ELF-1 (cell line): ENCODE measurements around the gene CMIP.

Experiments used
- DNase-seq: peaks from one replicate; pipeline ENCODE4 v3.0.0-alpha.2; 2016; ENCODE audit warnings: low read depth, low spot score

Gene CMIP

GRCh38 chr16:81478876-81479511 is 34.4 kb downstream of the CMIP start:
- DNase-seq, result no peak

- no peak for DNase-seq
These were observed 36.1 kb downstream of the CMIP start for GRCh38 chr16:81480606-81481206.

DNA sequence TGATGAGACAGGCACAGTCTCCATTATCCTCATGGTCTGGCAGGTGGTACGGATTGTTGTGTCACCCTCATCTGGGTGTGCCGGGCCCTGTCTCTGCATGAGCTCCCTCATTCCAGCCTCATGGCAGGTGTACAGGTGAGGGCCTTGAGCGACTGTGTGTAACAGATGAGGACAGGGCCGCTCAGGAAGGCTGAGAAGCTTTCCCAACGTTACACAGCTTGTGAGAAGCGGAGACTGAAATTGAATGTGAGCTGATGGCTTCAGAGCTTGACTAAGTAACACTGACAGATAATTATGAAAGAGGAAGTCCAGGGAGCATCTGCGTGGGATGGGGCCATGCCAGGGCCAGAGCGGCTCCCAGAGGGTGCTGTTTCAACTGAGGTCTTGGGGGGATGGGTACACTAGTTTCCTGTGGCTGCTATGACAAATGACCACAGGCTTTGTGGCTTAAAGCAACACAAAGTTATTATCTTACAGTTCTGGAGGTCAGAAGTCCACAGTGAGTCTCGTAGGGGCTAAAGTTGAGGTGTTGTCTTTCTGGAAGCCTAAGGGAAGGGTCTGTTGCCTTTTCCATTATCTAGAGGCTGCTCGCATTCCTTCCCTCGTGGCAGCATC is 36.7 kb downstream of the CMIP start:
- no peak for DNase-seq

DNA sequence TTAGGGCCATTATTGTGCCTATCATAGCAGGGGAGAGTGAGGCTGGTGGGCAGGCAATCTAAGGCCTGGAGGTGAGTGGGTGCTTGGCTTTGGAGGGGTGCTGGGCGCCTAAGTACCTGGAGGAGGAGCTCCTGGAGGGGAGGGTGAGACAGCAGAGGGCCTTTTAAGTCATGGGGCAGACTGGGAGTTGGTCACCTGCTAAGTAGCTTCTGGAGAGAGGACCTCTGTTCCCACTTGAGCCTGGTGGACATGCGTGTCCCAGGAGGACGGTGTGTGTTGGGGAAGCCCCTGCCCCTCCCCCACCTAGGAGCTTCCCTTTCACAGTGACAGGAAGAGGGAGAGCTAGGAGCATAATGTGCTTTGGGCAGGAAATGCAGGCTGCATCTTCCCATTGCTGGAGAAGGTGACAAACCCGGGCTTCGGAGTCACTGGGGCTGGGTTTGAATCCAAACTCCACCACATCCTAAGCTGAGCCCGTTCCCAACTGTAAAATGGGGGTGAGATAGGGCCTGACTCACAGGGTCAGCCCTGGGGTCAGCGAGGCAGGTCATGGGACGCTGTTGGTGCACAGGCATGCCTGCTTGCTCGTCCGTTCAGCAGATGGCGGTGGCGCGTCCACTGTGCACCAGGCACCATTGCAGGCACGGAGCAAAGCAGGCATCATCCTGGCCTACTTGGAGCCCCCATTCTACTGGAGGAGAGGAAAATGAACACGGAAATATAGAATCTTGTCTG is 37.9 kb downstream of the CMIP start:
- no peak for DNase-seq

DNA sequence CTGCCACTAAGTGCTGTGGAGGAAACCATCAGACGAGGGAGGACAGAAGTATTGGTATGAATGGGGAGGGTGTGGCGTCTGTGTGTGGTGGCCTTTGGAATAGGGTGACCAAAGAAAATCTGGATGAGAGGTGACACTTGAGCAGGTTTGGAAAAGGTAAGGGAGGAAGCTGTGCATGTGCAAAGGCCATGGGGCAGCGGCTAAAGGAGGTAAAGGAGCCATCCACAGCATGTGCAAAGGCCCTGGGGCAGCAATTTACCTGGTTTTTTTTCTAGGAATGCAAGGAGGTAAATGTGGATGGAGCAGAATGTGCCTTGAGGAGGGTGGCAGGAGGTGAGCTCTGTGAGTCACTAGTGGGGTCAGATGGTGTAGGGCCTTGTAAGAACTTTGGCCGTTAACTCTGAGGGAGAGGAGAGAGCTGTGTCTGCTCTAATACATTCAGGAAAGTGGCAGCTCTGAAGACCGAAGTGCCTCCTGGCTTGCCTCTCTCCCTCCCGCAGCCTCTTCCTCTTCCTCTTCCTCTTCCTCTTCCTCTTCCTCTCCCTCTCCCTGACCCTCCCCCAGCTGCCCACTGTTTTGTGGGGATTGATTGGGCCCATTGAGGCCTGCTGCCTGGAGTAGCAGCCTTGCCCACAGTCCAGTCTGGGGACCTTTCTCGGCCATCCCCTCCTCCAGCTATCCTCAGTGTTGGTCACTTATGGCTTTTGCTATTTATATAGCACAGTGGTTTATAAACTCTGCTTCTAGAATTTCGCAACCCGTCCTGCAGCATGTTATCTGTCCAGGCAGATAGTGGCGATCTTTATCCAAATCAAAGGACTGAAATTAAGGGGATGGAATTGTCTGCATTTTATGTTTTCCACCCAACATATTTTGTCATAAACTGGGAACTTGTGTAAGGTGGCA is 38.7 kb downstream of the CMIP start:
- DNase-seq, result no peak

- DNase-seq, result peak; percentile 77
These were observed 39.5 kb downstream of the CMIP start for GRCh38 chr16:81483970-81484595.

GRCh38 chr16:81484908-81485624 is 40.5 kb downstream of the CMIP start:
- DNase-seq, result no peak

DNA sequence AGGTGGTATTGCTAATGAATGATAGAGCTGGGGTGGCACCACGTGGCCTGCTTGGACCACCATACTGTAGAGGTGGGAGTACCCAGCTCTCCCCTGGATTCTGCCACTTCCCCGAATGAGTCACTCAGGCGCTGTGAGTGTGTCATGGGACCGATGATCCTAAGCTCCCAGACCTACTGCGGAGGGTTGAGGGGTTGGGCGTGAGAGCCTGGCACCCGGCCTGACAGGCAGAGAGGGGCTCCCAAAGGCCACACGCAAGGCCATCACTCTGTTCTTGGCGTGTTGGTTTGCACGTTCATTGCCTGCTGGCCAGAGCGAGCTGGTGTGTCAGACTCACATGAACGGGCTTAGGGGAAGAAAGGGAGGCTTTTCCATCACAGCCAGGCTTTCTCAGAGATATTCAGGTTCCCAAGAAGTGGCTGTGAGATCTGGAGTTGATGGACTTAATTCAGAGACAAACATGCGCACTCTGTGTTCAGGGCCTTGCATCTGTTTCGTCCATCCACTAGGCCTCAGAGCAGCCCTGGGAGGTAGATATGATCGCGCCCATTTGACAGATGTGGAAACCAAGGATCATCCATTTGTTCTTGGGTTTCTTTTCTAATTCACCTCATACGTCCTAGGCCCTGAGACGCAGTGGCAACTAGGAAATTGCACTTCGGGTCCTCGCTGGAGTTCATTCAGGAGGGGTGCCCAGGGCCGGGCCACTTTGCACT is 41.4 kb downstream of the CMIP start:
- no peak for DNase-seq

- DNase-seq, result peak; percentile 52
These were observed 42.0 kb downstream of the CMIP start for GRCh38 chr16:81486540-81487061.

GRCh38 chr16:81487301-81487720 is 42.7 kb downstream of the CMIP start:
- DNase-seq, result no peak

- no peak for DNase-seq
These were observed 44.2 kb downstream of the CMIP start for GRCh38 chr16:81488687-81489411.

DNA sequence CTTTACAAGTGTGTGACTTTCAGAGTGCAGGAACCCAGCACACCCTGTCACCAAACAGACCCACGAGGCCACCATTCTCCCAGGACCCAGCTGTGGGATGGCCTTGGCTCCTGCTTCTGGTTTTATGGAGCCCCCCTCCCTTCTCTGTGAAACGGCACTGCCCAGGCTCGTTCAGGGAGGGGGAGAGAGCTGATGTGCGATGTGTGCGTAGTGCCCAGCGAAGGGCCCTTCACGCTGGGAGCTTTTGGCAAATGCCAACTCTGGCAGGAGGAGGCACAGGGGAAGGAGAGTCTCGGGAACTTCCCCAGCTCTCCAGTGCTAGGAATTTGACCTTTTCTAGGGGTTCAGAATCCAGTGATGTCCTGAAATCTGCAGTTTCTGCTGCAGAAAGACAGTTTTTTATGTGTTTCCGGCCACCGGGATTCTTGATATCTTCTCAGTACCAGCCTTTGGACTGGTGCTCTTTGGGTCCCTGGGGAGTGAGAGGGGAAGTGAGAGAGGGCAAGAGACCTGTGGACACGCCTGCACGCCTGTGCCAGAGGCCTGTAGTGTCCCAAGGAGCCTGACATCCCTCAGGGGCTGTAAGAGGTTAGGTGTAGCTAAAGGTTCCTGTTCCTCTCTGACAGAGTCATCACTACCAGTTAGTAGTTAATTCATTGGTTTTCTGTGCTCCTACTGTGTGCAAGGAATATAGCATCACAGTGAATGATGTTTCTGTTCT is 45.1 kb downstream of the CMIP start:
- no peak for DNase-seq

DNA sequence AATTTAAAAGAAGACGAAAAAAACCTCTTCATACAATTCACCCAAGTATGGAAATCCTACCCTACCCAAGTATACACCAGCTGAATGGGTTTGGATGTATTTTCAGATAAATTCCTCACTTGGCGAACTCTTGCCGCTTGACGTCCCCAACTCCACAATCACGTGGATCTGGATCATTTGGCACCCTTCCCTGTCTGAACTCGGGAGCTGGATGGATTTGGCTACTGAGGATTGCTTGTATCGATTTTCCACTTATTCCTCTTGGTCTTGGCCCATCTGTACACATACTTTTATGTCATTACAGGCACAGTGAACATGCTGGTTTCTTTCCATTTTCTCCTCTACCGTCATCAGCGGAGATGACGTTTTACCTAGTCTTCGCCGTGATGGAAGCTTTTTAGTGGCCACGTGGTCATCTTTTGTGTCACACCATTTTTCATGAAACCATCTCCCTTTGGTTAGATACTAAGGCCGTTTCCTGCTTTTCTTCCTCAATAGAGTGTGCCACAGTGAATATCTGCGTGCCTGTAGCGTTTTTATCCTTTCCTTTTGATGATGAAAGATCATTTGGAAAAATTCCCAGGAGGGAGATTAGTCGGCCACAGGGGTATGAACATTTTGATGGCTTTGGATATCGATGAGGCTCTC is 47.1 kb downstream of the CMIP start:
- DNase-seq, result no peak

DNA sequence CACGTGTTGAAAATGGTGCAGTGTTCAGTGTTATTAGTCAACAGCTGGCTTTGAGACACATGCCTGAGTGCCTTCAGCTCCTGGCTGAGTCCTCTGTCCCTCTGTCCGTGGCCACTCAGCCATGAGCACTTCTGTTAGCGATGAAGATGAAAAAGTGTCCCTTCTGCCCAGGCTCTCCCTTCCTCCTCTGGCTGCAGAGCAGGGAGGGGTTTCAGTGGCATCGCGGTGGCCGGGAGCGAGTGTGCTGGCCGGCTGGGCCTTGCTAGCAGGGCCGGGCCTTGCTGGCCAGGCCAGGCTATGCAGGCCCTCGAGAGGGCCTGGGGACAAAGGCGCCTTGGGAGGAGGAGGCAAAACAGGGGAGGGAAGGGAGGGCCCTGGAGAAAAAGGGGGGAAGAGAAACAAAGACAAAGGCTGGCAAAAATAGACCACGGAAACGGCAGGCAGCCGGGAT is 47.7 kb downstream of the CMIP start:
- no peak for DNase-seq

DNA sequence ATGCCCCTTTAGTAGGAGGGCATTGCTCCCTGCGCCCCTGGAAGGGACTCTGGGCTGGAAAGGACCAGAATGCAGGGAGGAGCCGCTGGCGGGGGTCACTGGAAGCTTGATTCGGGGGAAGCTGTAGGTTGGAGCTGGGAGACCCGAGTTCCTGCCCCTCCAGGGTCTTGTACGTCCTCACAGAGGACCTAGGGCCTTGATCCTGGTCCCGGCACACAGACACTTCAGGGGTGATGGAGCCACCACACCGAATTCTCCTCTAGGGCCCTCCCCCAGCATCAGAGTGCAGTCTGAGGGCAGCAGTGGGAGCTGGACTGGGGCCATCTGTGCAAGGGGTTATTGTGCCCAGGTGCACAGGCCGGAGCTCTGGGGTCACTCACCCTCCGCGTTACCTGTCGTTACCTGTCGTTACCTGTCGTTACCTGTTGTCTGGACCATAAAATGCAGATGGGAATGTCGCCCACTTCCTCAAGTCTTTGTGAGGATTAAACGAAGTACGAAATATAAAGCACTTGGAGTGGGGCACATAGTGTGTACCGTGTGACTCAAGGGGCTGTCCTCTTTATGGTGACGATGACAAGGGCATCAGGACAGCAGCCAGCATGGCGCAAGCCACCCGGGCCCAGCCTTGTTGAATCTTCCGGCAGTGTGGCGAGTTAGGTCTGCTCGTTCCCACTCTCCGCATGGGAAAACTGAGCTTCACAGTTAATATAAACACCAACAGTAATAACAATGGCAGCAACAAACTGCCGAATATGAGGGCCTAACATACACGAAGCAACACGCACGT is 48.6 kb downstream of the CMIP start:
- no peak for DNase-seq

DNA sequence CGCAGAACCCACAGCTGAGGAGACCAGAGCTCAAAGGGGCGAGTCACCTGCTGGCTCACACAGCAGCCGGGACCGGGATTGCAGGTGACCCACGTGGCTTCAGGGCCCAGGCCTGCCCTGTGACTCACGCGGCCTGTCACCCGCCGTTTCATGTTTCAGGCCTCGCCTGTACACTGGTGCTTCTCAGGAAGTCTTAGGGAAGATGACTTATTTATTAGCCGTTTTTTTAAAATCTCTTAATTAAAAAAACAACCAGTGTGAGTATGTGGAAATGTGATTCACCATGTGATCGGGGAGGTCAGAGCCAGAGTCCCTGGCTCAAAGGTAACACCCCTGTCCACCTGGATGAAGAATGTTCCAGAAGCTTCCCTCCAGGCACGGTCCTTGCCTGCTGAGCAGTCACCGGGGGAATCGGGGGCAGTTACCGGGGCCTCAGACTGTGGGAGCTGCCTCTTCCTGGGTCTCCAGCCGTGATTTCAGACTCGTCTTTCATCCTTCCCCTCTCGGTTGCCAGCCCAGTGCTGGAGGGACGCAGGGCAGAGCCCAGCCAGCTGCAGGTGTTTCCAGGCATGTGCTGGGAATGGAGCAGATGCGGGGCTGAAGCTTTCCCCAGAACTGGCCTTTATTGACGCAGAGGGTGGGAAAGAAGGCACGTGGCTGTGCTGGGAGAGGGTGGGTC is 49.3 kb downstream of the CMIP start:
- peak; percentile 61 for DNase-seq
